Measurements from ENCODE around the gene REC8.

REC8 gene

DNA sequence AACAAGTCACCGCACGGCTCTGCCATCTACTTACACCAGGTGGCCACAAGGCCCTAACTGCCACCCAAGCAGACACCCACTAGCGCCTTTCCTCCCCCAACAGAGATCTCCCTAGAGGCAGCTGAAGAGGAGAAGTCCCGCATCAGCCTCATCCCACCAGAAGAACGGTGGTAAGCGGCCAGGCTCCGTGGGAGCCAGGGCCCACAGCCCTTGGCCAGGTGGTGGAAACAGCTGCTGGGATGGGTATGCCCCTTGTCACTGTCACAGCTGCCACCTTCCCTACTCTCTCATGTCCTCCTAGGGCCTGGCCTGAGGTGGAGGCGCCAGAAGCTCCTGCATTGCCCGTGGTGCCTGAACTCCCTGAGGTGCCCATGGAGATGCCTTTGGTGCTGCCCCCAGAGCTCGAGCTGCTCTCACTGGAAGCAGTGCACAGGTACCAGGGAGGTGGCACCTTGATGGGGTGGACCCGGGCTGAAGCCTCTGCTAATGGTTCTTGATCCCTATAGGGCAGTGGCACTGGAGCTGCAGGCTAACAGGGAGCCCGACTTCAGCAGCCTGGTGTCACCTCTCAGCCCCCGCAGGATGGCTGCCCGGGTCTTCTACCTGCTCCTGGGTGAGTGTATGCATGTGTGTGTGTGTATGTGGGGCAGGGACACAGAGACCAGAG lies 7.5 kb downstream of the REC8 start:
- no peak for DNase-seq
- Histone ChIP-seq H3K27ac (ENCODE audit: low read length, poor library complexity, severe bottlenecking) (peak overlapping the region; percentile 73), H3K4me3 (ENCODE audit: insufficient read depth in 1 of 2, low read depth in 1 of 2, low read length in 2 of 2) (no peak overlapping the region), H3K79me1 (replicated peaks; ENCODE audit: low read length, poor library complexity, severe bottlenecking) (peaks cover 23% of the 10 kb centered on the region), H3K23ac (ENCODE audit: low read length in 2 of 2) (no peak overlapping the region), H2AFZ (ENCODE audit: low read depth, low read length) (no peak overlapping the region), H3K4ac (ENCODE audit: low read depth in 1 of 2, low read length in 2 of 2) (no peak overlapping the region), H3K4me1 (ENCODE audit: control insufficient read depth, insufficient read depth, low read depth, low read length) (peaks cover 16% of the 10 kb centered on the region), H2AK5ac (ENCODE audit: low read length, severe bottlenecking) (peak overlapping the region; percentile 19), H3K14ac (ENCODE audit: low read length in 2 of 2) (no peak overlapping the region), H2BK12ac (ENCODE audit: low read length in 2 of 2) (no peak overlapping the region), H4K91ac (ENCODE audit: low read length) (no peak overlapping the region), H4K8ac (ENCODE audit: low read length) (no peak overlapping the region), H3K9me3 (ENCODE audit: control insufficient read depth, low read length) (no peaks in the 10 kb centered on the region), H2BK5ac (ENCODE audit: low read depth, low read length, poor library complexity, severe bottlenecking) (peak overlapping the region; percentile 21), H2BK120ac (ENCODE audit: low read depth, low read length) (no peak overlapping the region), H3K18ac (ENCODE audit: low read depth in 1 of 2, low read length in 2 of 2) (no peak overlapping the region), H3K27me3 (ENCODE audit: control insufficient read depth in 1 of 2, insufficient read depth in 1 of 2, low read length in 2 of 2) (no peaks in the 10 kb centered on the region), H3K9ac (ENCODE audit: low read length) (peak overlapping the region; percentile 83), H3K36me3 (ENCODE audit: control insufficient read depth in 1 of 2, insufficient read depth in 2 of 2, low read depth in 1 of 2, low read length in 2 of 2) (peaks cover 85 to 93% of the 10 kb centered on the region in 2 experiments), H2BK15ac (ENCODE audit: low read depth, poor library complexity, severe bottlenecking) (no peak overlapping the region), H3K4me2 (ENCODE audit: low read length, poor library complexity, severe bottlenecking) (no peak overlapping the region)
- 95% methylated on average over 14 of the region's 14 CpGs for WGBS

DNA sequence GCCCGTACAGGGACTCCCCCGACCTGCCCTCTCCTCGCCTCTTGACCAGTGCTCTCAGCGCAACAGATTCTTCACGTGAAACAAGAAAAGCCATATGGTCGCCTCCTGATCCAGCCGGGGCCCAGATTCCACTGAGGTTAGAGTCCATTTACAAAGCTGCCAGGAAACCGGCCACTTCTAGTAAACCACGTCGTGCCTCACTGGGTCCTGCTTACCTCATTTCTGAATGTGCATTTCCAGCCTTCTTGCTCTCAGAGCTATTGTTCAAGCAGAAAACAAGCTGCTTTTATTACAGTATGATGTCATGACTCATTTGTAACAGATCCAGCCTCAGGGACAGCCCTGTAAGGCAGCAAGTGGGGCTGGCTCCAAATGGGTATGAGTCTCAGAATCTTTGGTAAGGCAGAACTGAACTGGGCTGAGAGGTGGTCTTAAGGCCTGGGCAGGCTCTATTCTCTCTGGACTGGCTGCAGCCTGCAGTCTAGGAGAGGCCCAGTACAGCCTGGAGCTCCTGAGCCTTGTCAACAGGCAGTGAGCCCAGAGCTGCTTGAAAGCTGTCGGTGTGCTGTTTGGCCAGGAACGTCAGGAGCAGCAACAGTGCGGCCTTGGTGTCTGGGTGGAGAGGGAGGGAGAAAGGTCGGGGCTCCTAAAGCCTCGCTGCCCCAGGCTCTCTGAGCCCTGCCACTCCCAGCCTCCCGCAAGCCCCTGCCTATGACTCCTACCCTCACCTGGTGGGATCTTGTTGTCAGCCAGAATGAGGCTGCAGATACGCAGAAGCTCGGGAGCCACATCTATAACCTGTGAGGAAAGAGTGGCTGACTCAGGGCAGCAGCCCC lies 8.3 kb downstream of the REC8 start:
- peak; percentile 24 for DNase-seq
- H3K4me3 ChIP-seq (ENCODE audit: insufficient read depth in 1 of 2, low read depth in 1 of 2, low read length in 2 of 2), result no peak overlapping the region
- H3K14ac ChIP-seq (ENCODE audit: low read length in 2 of 2), result no peak overlapping the region
- H2AK5ac ChIP-seq (ENCODE audit: low read length, severe bottlenecking), result peak overlapping the region; percentile 19
- H3K36me3 ChIP-seq (ENCODE audit: control insufficient read depth in 1 of 2, insufficient read depth in 2 of 2, low read depth in 1 of 2, low read length in 2 of 2), result peaks cover 90 to 93% of the 10 kb centered on the region in 2 experiments
- H2AFZ ChIP-seq (ENCODE audit: low read depth, low read length), result no peak overlapping the region
- peaks cover 16% of the 10 kb centered on the region for H3K4me1 ChIP-seq (ENCODE audit: control insufficient read depth, insufficient read depth, low read depth, low read length)
- no peak overlapping the region for H3K4me2 ChIP-seq (ENCODE audit: low read length, poor library complexity, severe bottlenecking)
- H3K9me3 ChIP-seq (ENCODE audit: control insufficient read depth, low read length), result no peaks in the 10 kb centered on the region
- WGBS, result 91% methylated on average over 15 of the region's 18 CpGs
- H2BK120ac ChIP-seq (ENCODE audit: low read depth, low read length), result no peak overlapping the region
- H2BK5ac ChIP-seq (ENCODE audit: low read depth, low read length, poor library complexity, severe bottlenecking), result no peak overlapping the region
- no peaks in the 10 kb centered on the region for H3K27me3 ChIP-seq (ENCODE audit: control insufficient read depth in 1 of 2, insufficient read depth in 1 of 2, low read length in 2 of 2)
- H3K23ac ChIP-seq (ENCODE audit: low read length in 2 of 2), result no peak overlapping the region
- peaks cover 30% of the 10 kb centered on the region for H3K79me1 ChIP-seq (replicated peaks; ENCODE audit: low read length, poor library complexity, severe bottlenecking)
- peak overlapping the region; percentile 73 for H3K27ac ChIP-seq (ENCODE audit: low read length, poor library complexity, severe bottlenecking)
- no peak overlapping the region for H4K8ac ChIP-seq (ENCODE audit: low read length)
- H4K91ac ChIP-seq (ENCODE audit: low read length), result no peak overlapping the region
- no peak overlapping the region for H3K18ac ChIP-seq (ENCODE audit: low read depth in 1 of 2, low read length in 2 of 2)
- no peak overlapping the region for H2BK15ac ChIP-seq (ENCODE audit: low read depth, poor library complexity, severe bottlenecking)
- peak overlapping the region; percentile 83 for H3K9ac ChIP-seq (ENCODE audit: low read length)
- no peak overlapping the region for H2BK12ac ChIP-seq (ENCODE audit: low read length in 2 of 2)
- no peak overlapping the region for H3K4ac ChIP-seq (ENCODE audit: low read depth in 1 of 2, low read length in 2 of 2)

DNA sequence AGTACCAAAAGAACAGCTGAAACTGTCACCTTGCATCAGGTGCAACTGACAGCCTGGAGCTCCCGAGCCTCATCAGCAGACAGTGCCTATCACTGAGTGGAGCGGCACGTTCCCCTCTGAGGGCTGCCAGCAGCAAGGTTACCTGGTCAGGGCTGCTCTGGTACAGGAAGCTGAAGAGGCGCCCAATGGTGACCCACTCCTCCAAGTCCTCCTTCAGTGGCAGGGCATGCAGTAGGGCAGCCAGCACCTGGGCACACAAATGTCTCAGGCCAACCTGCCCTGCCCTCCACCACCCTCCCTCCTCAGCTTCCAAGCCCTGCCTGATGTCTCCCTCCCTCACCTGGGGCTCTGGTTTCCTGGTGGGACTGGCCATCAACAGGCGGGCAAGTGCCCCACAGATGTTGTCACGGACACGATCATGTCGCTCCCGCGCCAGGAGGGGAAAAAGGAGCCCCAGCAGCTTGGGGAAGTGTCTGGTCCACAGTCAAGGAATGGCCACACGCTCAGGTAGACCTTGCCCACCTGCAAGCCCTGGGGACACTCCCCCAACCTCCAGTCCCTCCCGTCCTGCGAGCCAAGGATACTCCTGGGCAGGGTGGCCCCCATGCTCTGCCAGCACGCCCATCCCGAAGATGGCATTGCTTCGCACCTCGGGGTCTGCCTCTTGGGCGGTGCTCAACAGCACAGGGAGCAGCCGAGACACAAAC lies 9.6 kb downstream of the REC8 start:
- Histone ChIP-seq H3K27ac (ENCODE audit: low read length, poor library complexity, severe bottlenecking) (no peak overlapping the region), H2BK12ac (ENCODE audit: low read length in 2 of 2) (no peak overlapping the region), H3K27me3 (ENCODE audit: control insufficient read depth in 1 of 2, insufficient read depth in 1 of 2, low read length in 2 of 2) (no peaks in the 10 kb centered on the region), H3K4me1 (ENCODE audit: control insufficient read depth, insufficient read depth, low read depth, low read length) (peaks cover 16% of the 10 kb centered on the region), H3K9ac (ENCODE audit: low read length) (no peak overlapping the region), H3K4me2 (ENCODE audit: low read length, poor library complexity, severe bottlenecking) (no peak overlapping the region), H2BK15ac (ENCODE audit: low read depth, poor library complexity, severe bottlenecking) (no peak overlapping the region), H3K18ac (ENCODE audit: low read depth in 1 of 2, low read length in 2 of 2) (no peak overlapping the region), H3K4ac (ENCODE audit: low read depth in 1 of 2, low read length in 2 of 2) (no peak overlapping the region), H2BK120ac (ENCODE audit: low read depth, low read length) (no peak overlapping the region), H4K91ac (ENCODE audit: low read length) (no peak overlapping the region), H3K9me3 (ENCODE audit: control insufficient read depth, low read length) (no peaks in the 10 kb centered on the region), H2AFZ (ENCODE audit: low read depth, low read length) (no peak overlapping the region), H2AK5ac (ENCODE audit: low read length, severe bottlenecking) (no peak overlapping the region), H2BK5ac (ENCODE audit: low read depth, low read length, poor library complexity, severe bottlenecking) (no peak overlapping the region), H4K8ac (ENCODE audit: low read length) (no peak overlapping the region), H3K36me3 (ENCODE audit: control insufficient read depth in 1 of 2, insufficient read depth in 2 of 2, low read depth in 1 of 2, low read length in 2 of 2) (peaks cover 95% of the 10 kb centered on the region in 2 experiments), H3K23ac (ENCODE audit: low read length in 2 of 2) (no peak overlapping the region), H3K79me1 (replicated peaks; ENCODE audit: low read length, poor library complexity, severe bottlenecking) (peaks cover 40% of the 10 kb centered on the region), H3K4me3 (ENCODE audit: insufficient read depth in 1 of 2, low read depth in 1 of 2, low read length in 2 of 2) (no peak overlapping the region), H3K14ac (ENCODE audit: low read length in 2 of 2) (no peak overlapping the region)
- DNase-seq, result no peak
- WGBS, result 96% methylated on average over 19 of the region's 19 CpGs

All from mesenchymal stem cell (in vitro differentiated cells and primary cell).